ENCODE measurements around the gene ANO9.
"Not testable (repeated sequence)": the region's sequence is repeated elsewhere in the genome, so short reads cannot be mapped to it uniquely, and the experiment has no call there.

ANO9 gene

DNA sequence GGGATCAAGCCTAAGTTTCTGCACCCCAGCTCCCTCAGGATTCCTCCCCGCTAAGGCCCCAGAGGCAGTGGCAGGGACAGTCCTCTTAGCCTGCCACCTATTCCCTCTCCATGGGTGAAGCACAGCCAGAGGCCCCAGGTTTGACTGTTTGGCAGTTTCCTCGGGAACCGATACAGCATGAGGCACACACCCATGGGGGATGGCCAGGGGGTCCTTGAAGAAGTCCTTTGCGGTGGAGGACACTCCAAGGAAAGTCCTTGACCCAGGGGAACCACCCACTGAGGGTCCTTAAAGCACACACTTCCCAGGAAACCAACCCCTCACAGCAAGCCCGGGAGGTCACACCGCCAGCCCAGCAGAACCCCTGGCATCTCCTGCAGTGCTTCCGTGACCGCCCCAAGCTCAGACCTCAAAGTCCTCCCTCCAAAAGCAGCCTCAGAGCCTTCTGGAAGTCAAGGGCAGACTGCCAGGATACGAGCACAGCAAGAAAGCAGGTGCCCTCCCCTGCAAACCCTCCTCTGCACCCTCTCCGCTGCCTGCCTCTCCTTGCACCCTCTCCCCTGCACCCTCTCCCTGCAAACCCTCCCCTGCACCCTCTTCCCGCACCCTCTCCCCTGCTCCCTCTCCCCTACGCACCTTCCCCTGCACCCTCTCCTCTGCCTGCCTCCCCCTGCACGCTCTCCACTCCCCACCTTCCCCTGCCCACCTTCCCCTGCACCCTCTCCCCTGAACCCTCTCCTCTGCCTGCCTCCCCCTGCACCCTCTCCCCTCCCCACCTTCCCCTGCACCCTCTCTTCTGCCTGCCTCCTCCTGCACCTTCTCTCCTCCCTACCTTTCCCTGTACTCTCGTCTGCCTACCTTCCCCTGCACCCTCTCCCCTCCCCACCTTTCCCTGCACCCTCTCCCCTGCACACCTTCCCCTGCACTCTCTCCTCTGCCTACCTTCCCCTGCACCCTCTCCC is 28.4 kb downstream of the ANO9 start:
- DNase-seq: no peak

DNA sequence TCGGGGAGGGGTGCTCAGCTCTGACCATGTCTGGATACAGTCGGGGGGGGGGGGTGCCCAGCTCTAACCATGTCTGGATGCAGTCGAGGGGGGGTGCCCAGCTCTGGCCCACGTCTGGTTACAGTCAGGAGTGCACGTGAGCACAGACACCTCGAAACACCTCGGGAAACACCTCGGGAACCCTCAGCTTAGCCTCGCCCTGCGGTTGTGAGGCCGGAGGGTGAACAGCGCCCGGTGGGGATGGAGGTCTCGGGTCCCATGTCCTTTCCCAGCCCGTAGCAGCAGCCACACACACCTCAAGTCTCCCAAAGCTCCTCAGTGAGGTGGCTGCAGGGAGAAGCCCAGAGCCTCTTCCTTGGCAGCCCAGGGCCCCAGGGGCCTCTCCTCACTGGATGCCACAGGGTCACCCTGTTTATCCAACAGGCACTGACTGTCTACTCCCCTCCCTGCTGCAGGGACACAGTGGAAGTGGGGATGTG is 29.1 kb downstream of the ANO9 start:
- DNase-seq: no peak

DNA sequence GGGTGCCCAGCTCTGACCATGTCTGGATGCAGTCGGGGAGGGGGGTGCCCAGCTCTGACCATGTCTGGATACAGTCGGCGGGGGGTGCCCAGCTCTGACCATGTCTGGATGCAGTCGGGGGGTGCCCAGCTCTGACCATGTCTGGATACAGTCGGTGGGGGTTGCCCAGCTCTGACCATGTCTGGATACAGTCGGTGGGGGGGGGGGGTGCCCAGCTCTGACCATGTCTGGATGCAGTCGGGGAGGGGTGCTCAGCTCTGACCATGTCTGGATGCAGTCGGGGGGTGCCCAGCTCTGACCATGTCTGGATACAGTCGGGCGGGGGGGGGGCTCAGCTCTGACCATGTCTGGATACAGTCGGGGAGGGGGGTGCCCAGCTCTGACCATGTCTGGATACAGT is 30.3 kb downstream of the ANO9 start:
- DNase-seq: not testable (repeated sequence)

DNA sequence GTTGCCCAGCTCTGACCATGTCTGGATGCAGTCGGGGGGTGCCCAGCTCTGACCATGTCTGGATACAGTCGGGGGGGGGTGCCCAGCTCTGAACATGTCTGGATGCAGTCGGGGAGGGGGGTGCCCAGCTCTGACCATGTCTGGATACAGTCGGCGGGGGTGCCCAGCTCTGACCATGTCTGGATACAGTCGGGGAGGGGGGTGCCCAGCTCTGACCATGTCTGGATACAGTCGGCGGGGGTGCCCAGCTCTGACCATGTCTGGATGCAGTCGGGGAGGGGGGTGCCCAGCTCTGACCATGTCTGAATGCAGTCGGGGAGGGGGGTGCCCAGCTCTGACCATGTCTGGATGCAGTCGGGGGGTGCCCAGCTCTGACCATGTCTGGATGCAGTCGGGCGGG is 31.1 kb downstream of the ANO9 start:
- not testable (repeated sequence) for DNase-seq

DNA sequence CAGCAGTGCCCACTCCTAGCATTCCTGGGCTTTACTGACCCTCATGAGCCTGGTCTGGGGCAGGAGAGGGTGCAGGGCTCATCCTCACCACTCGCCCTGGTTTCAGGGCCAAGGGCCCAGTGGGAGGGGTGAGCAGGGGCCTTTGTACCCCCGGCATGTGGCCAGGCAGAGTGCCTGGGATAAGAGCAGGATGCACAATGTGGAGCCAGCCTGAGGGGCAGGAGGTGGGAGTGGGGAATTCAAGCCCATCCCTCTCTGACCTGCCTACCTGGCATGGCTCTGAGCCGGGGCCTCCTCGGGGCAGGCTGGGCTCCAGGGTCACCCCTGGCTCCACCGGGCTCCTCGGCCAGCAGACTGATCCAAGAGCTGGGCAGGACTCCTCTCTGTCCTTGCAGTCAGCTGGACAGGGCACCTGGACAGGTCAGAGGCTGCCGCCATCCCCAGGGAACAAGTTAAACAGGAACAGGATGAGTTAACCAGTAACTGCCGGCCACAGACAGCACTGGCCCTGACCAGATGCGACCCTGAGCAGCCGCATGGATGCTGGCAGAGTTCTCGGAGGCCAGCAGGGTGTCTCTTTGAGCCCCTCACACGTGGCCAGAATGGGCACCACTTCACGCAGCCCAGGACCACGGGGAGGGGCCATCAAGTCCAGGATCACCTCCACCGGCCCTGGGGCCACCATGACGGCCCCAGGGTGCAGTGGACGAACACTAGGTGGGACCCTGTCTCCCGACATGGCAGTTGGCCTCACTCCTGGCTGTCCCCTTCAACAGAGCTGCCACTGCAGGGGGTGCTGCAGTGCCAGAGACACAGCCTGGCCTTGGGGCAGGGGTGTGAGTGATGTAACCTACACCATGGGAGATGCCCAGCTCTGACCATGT is 32.0 kb downstream of the ANO9 start:
- DNase-seq: no peak

DNA sequence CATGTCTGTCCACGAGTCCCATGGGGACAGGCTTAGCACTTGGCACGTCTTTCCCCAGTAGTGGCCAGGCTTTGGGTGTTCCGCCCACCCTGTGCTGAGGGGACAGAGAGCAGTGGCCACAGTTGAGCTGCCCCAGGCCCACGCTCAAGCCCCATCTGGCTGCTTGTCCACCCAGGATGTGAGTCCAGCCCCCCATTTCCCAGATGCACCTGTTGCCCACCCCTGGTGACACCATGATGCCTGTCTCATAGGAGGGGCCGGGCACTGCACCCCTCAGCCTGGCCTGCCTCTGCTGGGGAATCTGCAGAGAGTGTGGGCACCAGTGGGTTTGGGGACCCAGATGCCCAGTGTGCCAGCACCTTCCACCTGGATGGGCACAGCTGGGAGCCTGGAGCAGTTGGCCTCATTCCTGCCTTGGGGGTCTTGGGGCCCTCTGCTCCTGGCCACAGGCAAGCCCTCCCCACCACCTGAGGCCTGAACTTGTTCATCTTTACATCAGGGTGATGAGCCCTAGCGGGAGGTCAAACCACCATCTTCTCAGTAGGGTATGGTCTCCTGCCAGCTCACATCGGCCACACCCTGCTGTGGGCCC is 32.7 kb downstream of the ANO9 start:
- no peak for DNase-seq

DNA sequence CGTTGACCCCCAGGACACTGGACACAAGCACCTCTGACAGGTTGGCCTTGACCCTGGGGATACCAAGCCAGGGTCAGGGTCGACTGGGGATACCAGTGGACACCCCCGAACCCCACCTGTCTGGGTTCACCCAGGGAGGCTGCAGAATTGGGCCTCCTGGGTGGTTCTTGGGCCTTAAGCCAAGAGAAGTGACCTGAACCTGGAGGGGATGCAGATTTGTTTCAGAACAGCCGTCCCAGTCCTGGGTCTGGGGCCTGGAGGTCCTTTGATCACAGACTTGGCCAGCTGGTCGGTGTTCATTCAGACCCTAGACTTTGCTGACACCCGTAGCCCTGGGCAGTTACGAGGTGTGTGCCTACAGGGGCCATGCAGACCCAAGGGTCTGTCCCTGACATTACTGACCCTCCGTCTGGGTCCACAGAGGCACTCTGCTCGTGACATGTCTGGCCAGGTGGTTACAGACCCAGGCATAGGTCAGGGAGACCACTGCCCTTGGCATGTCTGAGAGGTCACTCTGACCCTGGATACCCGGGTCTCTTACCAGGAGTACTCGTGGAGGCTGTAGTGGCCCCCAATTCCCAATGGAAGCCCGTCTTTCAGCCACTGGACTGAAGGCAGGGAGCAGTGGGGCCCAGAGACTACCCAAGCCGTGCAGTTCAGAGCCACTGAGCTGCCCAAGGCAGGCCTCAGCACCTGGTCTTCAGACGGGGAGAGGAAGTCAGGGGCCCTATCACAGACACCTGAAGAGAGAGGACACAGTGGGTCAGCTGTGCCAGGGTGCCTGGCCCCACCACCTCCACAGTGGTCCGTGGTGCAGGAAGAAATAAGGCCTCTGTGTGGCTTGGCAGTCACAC is 33.4 kb downstream of the ANO9 start:
- DNase-seq: no peak

DNA sequence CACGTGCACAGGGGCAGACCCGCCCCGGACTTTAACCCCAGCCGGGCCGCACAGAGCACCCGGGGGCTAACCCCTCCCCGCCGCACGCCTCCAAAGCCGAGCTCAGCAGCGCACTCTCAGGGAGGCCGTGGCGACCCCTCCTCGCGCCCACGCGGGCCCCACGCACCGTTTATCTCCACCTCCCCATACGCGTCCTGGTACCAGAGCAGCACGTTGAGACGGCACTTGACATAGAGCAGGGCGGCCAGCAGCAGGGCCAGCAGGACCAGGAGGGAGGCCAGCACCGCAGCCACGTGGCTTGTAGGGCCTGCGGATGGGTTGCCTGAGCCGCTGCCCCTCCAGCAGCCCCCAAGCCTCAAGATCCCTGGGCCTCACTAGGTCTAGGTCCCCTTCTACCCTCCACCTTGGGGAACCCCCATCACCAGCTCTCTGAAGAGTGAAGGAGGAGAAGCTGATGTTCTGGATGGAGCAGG is 34.1 kb downstream of the ANO9 start:
- no peak for DNase-seq

DNA sequence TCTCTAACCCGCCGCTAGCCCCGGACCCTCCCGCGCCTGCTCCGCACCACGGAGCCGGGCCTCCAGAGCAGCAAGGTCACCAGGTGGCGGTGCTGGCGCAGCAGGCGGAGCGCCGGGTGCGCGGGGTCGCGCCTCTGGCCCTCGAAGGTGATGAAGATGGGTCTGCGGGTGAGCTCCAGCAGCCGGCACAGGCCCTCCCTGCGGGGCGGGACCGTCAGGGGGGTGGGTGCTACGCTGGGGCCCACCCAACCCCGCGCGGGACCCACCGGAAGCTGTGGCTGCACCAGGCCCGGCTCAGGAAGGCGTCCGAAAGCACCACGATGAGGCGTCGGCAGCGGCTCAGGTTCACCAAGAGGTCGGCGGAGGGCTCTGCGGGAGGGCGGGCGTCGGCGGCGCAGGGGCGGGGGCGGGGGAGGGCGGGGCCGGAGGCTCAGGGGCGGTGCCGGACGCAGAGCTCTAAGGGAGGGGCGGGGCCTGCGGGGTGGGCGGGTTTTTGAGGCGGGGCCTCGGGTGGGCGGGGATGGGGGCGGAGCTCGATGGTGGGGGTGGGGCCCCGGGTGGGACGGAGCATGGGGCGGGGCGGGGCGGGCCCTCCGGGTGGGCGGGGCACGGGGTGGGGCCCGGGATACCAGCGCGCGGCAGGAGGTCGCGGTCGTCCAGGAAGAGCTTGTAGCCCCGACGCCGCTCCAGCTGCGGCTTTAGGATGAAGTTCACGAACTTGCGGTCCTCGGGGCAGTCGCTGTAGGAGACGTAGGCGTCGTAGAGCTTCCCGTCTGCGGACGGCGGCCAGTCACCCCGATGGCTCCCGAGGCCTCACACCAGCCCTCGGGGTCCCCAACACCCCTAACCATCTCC is 34.8 kb downstream of the ANO9 start:
- DNase-seq: peak; percentile 84

DNA sequence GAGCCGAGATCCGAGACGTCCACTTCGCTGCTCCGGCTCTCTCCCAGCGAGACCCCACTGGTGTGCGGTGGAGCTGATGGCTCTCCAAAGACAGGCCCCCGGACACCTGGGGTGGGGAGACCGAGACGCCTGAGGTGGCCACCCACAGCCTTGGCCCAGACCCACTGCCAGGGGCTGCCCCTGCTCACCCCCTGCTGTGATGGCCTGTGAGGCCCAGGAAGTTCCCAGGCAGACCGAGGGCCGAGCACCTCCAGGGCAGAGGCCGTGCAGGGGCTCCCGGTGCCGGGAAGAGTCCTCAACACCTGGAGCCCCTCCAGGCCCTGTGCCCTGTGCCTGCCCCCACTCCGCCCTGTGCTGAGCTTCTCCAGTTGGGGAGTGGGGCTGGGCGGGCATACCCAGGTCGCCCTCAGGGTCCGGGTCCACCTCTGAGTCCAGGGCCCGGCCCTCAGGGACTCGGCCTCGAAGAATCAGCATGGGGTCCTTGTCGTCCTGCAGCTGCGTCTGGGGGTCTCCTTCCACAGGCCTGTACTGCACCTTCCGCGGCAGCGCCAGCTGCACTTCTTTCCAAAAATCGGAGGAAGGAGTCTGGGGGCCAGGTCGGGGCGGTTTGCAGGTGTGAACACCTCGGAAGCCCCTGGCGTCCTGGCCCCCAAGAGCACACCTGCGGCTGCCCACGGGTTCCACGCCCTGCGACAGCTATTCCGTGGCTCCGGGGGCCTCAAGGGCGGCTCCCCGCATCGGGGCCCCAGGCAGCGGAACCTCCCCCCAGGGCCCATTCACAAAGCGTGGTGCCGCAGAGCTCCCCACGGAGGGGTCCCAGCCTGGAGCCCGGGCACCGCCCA is 35.6 kb downstream of the ANO9 start:
- no peak for DNase-seq

DNA sequence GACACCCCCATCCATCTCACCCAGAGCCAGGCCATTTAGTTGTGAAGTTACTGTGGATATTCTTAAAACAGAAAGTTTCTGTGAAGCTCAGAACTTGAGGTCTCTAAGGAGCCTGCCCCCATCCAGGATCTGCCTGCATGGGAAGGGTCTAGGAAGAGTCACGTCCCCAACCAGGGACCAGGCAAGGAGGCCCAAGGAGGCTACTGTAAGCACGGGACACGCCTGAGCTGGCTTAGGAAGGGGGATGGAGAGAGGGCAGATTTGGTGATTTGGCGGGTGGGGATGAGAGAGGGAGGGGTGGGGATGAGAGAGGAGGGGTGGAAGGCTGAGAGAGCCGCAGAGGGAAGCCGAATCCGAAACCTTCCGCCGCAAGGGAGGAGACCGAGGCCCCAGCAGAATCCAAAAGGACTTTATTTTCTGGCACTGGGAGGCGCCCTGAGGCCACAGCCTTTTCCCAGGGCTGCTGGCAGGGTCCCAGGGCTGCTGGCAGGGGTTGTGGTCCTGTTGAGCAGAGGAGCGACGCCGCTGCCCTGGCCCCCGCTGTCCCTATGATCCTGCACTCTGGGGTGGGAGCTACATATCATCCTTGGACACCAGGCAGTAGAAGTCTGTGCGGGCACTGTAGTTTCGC is 36.4 kb downstream of the ANO9 start:
- no peak for DNase-seq

DNA sequence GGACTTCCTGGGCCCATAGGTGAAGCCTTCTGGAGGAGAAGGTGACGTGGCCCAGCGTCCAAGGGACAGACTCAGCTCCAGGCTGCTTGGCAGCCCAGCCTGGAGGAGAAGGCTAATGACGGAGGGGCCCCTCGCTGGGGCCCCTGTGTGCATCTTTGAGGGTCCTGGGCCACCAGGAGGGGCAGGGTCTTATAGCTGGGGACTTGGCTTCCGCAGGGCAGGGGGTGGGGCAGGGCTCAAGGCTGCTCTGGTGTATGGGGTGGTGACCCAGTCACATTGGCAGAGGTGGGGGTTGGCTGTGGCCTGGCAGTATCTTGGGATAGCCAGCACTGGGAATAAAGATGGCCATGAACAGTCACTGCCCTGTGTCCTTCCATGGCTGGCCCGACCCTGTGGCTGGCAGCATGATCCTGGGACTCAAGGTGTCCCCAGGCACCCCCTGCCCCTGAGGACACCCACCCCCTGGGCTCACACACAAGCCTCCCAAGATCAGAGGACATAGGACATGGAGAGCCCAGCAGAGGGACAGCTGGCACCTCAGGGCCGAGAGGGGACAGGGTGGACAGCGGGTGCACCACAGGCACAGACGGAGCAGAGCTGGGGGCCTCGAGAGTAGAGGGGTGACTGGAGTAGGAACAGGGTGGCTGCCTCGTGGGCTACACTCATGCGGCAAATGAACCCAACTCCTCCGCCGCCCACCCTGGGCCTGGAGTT is 37.1 kb downstream of the ANO9 start:
- no peak for DNase-seq

DNA sequence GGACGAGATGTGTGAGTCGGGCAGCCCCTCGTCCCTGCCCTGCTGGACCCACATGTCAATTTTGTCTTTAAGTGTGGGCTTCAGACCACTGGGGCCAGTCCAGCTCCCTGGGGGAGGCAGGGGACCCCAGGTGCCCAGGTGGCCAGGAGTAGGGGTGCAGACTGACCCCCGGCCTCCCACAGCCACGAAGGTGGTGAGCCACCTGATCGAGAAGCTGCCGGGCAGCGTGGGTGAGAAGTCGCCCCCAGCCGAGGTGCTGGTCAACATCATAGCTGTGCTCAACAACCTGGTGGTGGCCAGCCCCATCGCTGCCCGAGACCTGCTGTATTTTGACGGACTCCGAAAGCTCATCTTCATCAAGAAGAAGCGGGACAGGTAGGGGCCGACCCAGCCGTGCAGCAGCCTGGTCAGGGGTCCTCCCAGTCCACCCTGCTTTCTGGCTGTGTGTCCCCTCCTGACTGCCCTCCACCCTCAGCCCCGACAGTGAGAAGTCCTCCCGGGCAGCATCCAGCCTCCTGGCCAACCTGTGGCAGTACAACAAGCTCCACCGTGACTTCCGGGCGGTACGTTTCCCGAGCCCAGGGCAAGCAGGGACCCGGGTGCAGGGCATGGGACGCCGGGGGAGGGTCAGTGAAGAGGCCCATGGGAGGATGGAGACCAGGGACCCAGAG is 37.9 kb downstream of the ANO9 start:
- no peak for DNase-seq

DNA sequence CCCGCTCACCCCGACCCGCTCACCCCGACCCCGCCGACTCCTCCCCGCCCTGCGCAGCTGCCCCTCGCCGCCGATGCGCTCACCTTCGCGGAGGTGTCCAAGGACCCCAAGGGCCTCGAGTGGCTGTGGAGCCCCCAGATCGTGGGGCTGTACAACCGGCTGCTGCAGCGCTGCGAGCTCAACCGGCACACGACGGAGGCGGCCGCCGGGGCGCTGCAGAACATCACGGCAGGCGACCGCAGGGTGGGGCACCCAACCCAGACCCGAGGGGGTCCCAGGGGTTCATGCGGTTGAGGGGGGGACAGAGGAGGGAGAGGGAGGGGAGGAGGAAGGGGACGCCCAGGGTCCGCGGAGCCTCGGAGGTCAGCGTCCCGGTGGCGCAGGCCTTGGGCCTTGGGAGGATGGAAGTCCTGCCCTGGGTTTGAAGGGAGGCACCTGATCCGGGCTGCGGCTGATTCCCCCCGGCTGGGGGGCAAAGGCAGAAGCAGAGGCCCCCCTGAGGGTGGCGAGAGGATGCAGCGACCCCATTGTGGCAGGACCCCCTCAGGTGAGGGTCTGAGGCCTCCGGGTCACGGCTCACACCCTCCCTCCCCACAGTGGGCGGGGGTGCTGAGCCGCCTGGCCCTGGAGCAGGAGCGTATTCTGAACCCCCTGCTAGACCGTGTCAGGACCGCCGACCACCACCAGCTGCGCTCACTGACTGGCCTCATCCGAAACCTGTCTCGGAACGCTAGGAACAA is 38.6 kb downstream of the ANO9 start:
- no peak for DNase-seq

DNA sequence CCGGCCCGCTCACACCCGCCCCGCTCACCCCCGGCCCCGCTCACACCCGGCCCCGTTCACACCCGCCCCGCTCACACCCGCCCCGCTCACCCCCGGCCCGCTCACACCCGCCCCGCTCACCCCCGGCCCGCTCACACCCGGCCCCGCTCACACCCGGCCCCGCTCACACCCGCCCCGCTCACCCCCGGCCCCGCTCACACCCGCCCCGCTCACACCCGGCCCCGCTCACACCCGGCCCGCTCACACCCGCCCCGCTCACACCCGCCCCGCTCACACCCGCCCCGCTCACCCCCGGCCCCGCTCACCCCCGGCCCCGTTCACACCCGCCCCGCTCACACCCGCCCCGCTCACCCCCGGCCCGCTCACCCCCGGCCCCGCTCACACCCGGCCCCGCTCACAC is 40.6 kb downstream of the ANO9 start:
- DNase-seq: not testable (repeated sequence)

DNA sequence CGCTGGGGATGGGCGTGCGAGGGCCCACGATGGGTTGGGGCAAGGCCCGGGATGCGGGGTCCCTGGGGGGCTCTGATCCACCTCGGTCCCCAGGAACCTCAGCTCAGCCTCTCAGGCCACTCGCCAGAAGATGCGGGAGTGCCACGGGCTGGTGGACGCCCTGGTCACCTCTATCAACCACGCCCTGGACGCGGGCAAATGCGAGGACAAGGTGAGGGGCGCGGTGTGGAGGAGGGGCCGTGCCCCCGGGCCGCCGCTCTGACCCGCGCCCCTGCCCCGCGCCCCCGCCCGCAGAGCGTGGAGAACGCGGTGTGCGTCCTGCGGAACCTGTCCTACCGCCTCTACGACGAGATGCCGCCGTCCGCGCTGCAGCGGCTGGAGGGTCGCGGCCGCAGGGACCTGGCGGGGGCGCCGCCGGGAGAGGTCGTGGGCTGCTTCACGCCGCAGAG is 41.5 kb downstream of the ANO9 start:
- no peak for DNase-seq

DNA sequence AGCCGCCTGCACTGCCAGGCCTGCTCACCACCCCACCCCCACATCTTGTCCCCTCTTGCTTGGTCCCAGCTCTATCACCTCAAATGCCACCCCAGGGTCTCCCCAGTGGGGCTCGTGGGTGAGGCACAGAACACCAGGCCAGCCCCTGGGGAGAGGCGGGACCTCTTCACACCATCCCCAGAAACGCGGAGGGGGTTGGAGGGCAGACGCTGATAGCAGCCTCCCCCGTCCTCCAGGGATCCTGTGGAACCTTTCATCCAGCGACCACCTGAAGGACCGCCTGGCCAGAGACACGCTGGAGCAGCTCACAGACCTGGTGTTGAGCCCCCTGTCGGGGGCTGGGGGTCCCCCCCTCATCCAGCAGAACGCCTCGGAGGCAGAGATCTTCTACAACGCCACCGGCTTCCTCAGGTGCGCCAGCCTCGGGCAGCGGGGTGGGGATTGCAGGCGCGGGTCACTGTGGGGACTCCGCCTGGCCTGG is 42.0 kb downstream of the ANO9 start:
- no peak for DNase-seq
